SU-DHL-6 (cell line): ENCODE data around the gene RSL1D1.

Source experiments
- H2AFZ ChIP-seq: fragments of 200-600 bp; sonication (generic); 2 replicates; pipeline ENCODE4 v1.6.1; 2014; ENCODE audit warnings: low read depth, mild to moderate bottlenecking, moderate library complexity, mixed read lengths, antibody characterized with exemption, low read length; ENCODE audit not compliant: severe bottlenecking
- H3F3A ChIP-seq: fragments of 200-600 bp; shearing (Covaris generic); 2 replicates; pipeline ENCODE4 v1.6.0; 2016; ENCODE audit warnings: antibody characterized with exemption, mild to moderate bottlenecking; ENCODE audit not compliant: insufficient read depth
- H3K27ac ChIP-seq: fragments of 200-600 bp; sonication (generic); 2 replicates; pipeline ENCODE4 v1.5.1; 2016; ENCODE audit warnings: low read depth, mild to moderate bottlenecking, low read length, moderate library complexity, mixed read lengths
- H3K27me3 ChIP-seq: fragments of 200-600 bp; sonication (generic), shearing (Covaris generic); 2 replicates; pipeline ENCODE4 v1.6.0; 2014; ENCODE audit warnings: mild to moderate bottlenecking, low read length
- H3K36me3 ChIP-seq: fragments of 200-600 bp; sonication (generic); 2 replicates; pipeline ENCODE4 v1.6.1; 2014; ENCODE audit warnings: mild to moderate bottlenecking, low read length, mixed read lengths
- H3K4me2 ChIP-seq: fragments of 300-600, 200-600 bp; shearing (Covaris generic), sonication (generic); 2 replicates; pipeline ENCODE4 v1.6.0; 2014; ENCODE audit warnings: low read length, low read depth, mild to moderate bottlenecking; ENCODE audit not compliant: poor library complexity, severe bottlenecking
- H3K4me3 ChIP-seq: fragments of 200-600 bp; sonication (generic); 2 replicates; pipeline ENCODE4 v1.5.1; 2014; ENCODE audit warnings: antibody characterized with exemption, low read length, mild to moderate bottlenecking, mixed read lengths; ENCODE audit not compliant: insufficient read depth, poor library complexity, severe bottlenecking
- H3K79me2 ChIP-seq: fragments of 200-600 bp; sonication (generic); 2 replicates; pipeline ENCODE4 v1.6.1; 2014; ENCODE audit warnings: mild to moderate bottlenecking, low read length, moderate library complexity; ENCODE audit not compliant: insufficient read depth
- H3K9ac ChIP-seq: fragments of 200-600 bp; sonication (generic); 2 replicates; pipeline ENCODE4 v1.7.0; 2014; ENCODE audit warnings: mild to moderate bottlenecking, low read length
- H3K9me2 ChIP-seq: fragments of 200-600 bp; sonication (generic); replicated peaks from 2 replicates; pipeline ENCODE4 v1.6.1; 2014; ENCODE audit warnings: low read length; ENCODE audit not compliant: insufficient read depth
- H3K9me3 ChIP-seq: fragments of 200-600 bp; sonication (generic); 2 replicates; pipeline ENCODE4 v1.6.1; 2014; ENCODE audit warnings: low read length, mixed read lengths; ENCODE audit not compliant: insufficient read depth
- H4K20me1 ChIP-seq: fragments of 200-600 bp; sonication (generic); 2 replicates; pipeline ENCODE4 v1.6.1; 2014; ENCODE audit warnings: low read depth, mild to moderate bottlenecking, antibody characterized with exemption, low read length, moderate library complexity, mixed read lengths
- CTCF ChIP-seq: fragments of 200-600 bp; sonication (generic); IDR thresholded peaks from one replicate; pipeline ENCODE4 v1.5.1; 2017; ENCODE audit warnings: antibody characterized with exemption, mild to moderate bottlenecking, low read length, moderate library complexity; ENCODE audit not compliant: insufficient read depth, poor library complexity, severe bottlenecking
- EZH2phosphoT487 ChIP-seq: fragments of 200-600 bp; sonication (generic), shearing (Covaris generic); conservative IDR thresholded peaks from 2 replicates; pipeline ENCODE4 v1.6.1; 2018; ENCODE audit warnings: mild to moderate bottlenecking, antibody characterized with exemption, low read length, moderate library complexity, mixed read lengths

The RSL1D1 gene

GRCh38 chr16:11851294-11852091 is at the start of gene RSL1D1:
Gene RSL1D1 (minus strand): TSS chr16:11851542. CDS start chr16:11851512, 30 bp downstream.
- H3K79me2 ChIP-seq = peaks cover 96% of the 10 kb centered on the region

GRCh38 chr16:11901091-11901490 is 49.7 kb upstream of the RSL1D1 start:
- no peak for TF ChIP-seq EZH2phosphoT487
- TF ChIP-seq CTCF = no peak
- Histone ChIP-seq H3K36me3 (peaks cover 15% of the 10 kb centered on the region; the same call in 1 of the 2 replicates), H3K9me2 (no peaks in the 10 kb centered on the region), H3K27me3 (no peaks in the 10 kb centered on the region), H3K4me3 (no peak overlapping the region), H3K27ac (no peak overlapping the region), H2AFZ (no peak overlapping the region), H3F3A (peaks cover 5% of the 10 kb centered on the region; the same call in 1 of the 2 replicates), H3K9me3 (no peaks in the 10 kb centered on the region), H3K9ac (no peak overlapping the region), H3K4me2 (no peak overlapping the region), H4K20me1 (peaks cover 29% of the 10 kb centered on the region), H3K79me2 (peaks cover 97% of the 10 kb centered on the region)

More at GRCh38 chr16:11851294-11852091, at the start of gene RSL1D1:
- Histone ChIP-seq H3K36me3 (peaks cover 16% of the 10 kb centered on the region), H3K4me2 (peak within 1 kb of the TSS; percentile 94), H3K9ac (peak within 1 kb of the TSS; percentile 95), H3K9me3 (no peaks in the 10 kb centered on the region), H3K4me3 (peak within 1 kb of the TSS; percentile 96), H3K27me3 (no peaks in the 10 kb centered on the region), H2AFZ (peak within 1 kb of the TSS; percentile 75), H3K27ac (peak within 1 kb of the TSS; percentile 44), H4K20me1 (peaks cover 4% of the 10 kb centered on the region; the same call in 1 of the 2 replicates), H3K9me2 (no peaks in the 10 kb centered on the region), H3F3A (peaks cover 12% of the 10 kb centered on the region; the same call in 1 of the 2 replicates)
- no peak for TF ChIP-seq EZH2phosphoT487
- no peak for TF ChIP-seq CTCF

GRCh38 chr16:11896486-11897176 is 45.3 kb upstream of the RSL1D1 start:
- peaks cover 33% of the 10 kb centered on the region for H4K20me1 ChIP-seq
- no peaks in the 10 kb centered on the region for H3K9me3 ChIP-seq
- TF ChIP-seq EZH2phosphoT487 = no peak
- TF ChIP-seq CTCF = no peak
- H3K79me2 ChIP-seq = peaks cover 67% of the 10 kb centered on the region
- H3K27me3 ChIP-seq = no peaks in the 10 kb centered on the region
- H3K27ac ChIP-seq = no peak overlapping the region
- H3K9me2 ChIP-seq = no peaks in the 10 kb centered on the region
- no peak overlapping the region for H2AFZ ChIP-seq
- no peak overlapping the region for H3K9ac ChIP-seq
- H3K4me2 ChIP-seq = no peak overlapping the region
- no peak overlapping the region for H3K4me3 ChIP-seq
- peaks cover 35% of the 10 kb centered on the region for H3K36me3 ChIP-seq
- peaks cover 10% of the 10 kb centered on the region for H3F3A ChIP-seq
